Neural cell (in vitro differentiated cells): Measurements from ENCODE around the gene IGF2R. TPM values are rescaled to one million over a fixed set of nuclear protein-coding genes. Genes with fewer than 3 reads are reported as not detected.

Experiments
- H2AFZ ChIP-seq: fragments of 200-600, 300-800 bp; sonication (generic), shearing (Covaris generic); 2 replicates; pipeline ENCODE4 v1.6.0; 2014; ENCODE audit warnings: low read depth, mild to moderate bottlenecking, antibody characterized with exemption, low read length, moderate library complexity
- H3F3A ChIP-seq: fragments of 200-600 bp; shearing (Covaris generic); 2 replicates; pipeline ENCODE4 v1.6.1; 2016; ENCODE audit warnings: mild to moderate bottlenecking, moderate library complexity, mixed read lengths, antibody characterized with exemption, low read length; ENCODE audit not compliant: insufficient read depth, poor library complexity, severe bottlenecking
- H3K27ac ChIP-seq: fragments of 200-600, 300-800 bp; sonication (generic), shearing (Covaris generic); 2 replicates; pipeline ENCODE4 v1.5.1; 2014; ENCODE audit warnings: mild to moderate bottlenecking, low read length, moderate library complexity
- H3K27me3 ChIP-seq: fragments of 300-800, 200-600 bp; sonication (generic), shearing (Covaris generic); 2 replicates; pipeline ENCODE4 v1.6.0; 2014; ENCODE audit warnings: mild to moderate bottlenecking, low read depth, low read length, moderate library complexity; ENCODE audit not compliant: insufficient read depth
- H3K36me3 ChIP-seq: fragments of 300-800, 200-600 bp; sonication (generic), shearing (Covaris generic); 2 replicates; pipeline ENCODE4 v1.5.1; 2014; ENCODE audit warnings: mild to moderate bottlenecking, antibody characterized with exemption, low read length, moderate library complexity; ENCODE audit not compliant: insufficient read depth
- H3K4me2 ChIP-seq: fragments of 300-800, 200-600 bp; sonication (generic), shearing (Covaris generic); 2 replicates; pipeline ENCODE4 v1.6.0; 2014; ENCODE audit warnings: mild to moderate bottlenecking, low read length
- H3K4me3 ChIP-seq: fragments of 300-800, 200-600 bp; sonication (generic), shearing (Covaris generic); 2 replicates; pipeline ENCODE4 v1.5.1; 2014; ENCODE audit warnings: mild to moderate bottlenecking, low read length, moderate library complexity
- H3K79me2 ChIP-seq: fragments of 200-600 bp; shearing (Covaris generic); replicated peaks from 2 replicates; pipeline ENCODE4 v1.6.0; 2014; ENCODE audit warnings: mild to moderate bottlenecking, low read length, moderate library complexity; ENCODE audit not compliant: insufficient read depth
- H3K9ac ChIP-seq: fragments of 300-800, 200-600 bp; sonication (generic), shearing (Covaris generic); 2 replicates; pipeline ENCODE4 v1.6.1; 2016; ENCODE audit warnings: mild to moderate bottlenecking, low read length, mixed read lengths
- H3K9me2 ChIP-seq: fragments of 200-600 bp; shearing (Covaris generic); 2 replicates; pipeline ENCODE4 v1.6.1; 2016; ENCODE audit warnings: mild to moderate bottlenecking, low read length, mixed read lengths; ENCODE audit not compliant: insufficient read depth
- H3K9me3 ChIP-seq: fragments of 200-600, 300-800 bp; sonication (generic), shearing (Covaris generic); 2 replicates; pipeline ENCODE4 v1.6.1; 2016; ENCODE audit warnings: mild to moderate bottlenecking, mixed run types, low read length, moderate library complexity, mixed read lengths
- H4K20me1 ChIP-seq: fragments of 200-600 bp; shearing (Covaris generic); 2 replicates; pipeline ENCODE4 v1.6.1; 2016; ENCODE audit warnings: mild to moderate bottlenecking, mixed run types; ENCODE audit not compliant: insufficient read depth
- CTCF ChIP-seq: fragments of 450-650 bp; IDR thresholded peaks from 2 replicates; pipeline ENCODE4 v1.5.1; 2014; ENCODE audit warnings: antibody characterized with exemption, mild to moderate bottlenecking, moderate library complexity; ENCODE audit not compliant: poor library complexity, severe bottlenecking
- EP300 ChIP-seq: fragments of 450-650 bp; conservative IDR thresholded peaks from 2 replicates; pipeline ENCODE4 v1.6.1; 2014; ENCODE audit warnings: antibody characterized with exemption, mild to moderate bottlenecking, moderate library complexity; ENCODE audit not compliant: poor library complexity, severe bottlenecking
- EZH2 ChIP-seq: fragments of 200-600, 300-800 bp; shearing (Covaris generic), sonication (generic); IDR thresholded peaks from 2 replicates; pipeline ENCODE4 v1.6.1; 2014; ENCODE audit warnings: antibody characterized with exemption, low read length, borderline replicate concordance, mild to moderate bottlenecking; ENCODE audit not compliant: insufficient read depth, poor library complexity, severe bottlenecking
- MXI1 ChIP-seq: fragments of 450-650 bp; conservative IDR thresholded peaks from 2 replicates; pipeline ENCODE4 v1.6.1; 2014; ENCODE audit warnings: antibody characterized with exemption, mild to moderate bottlenecking; ENCODE audit not compliant: poor library complexity, severe bottlenecking
- POLR2AphosphoS5 ChIP-seq: IDR thresholded peaks from 2 replicates; pipeline ENCODE4 v1.6.1; 2012
- RAD21 ChIP-seq: fragments of 450-650 bp; conservative IDR thresholded peaks from 2 replicates; pipeline ENCODE4 v1.6.1; 2014; ENCODE audit warnings: antibody characterized with exemption, mild to moderate bottlenecking, moderate library complexity
- REST ChIP-seq: IDR thresholded peaks from 2 replicates; pipeline ENCODE4 v1.6.1; 2012; ENCODE audit warnings: borderline replicate concordance
- SMC3 ChIP-seq: fragments of 450-650 bp; conservative IDR thresholded peaks from 2 replicates; pipeline ENCODE4 v1.6.1; 2014; ENCODE audit warnings: antibody characterized with exemption, mild to moderate bottlenecking, moderate library complexity; ENCODE audit not compliant: poor library complexity
- TAF1 ChIP-seq: IDR thresholded peaks from 2 replicates; pipeline ENCODE4 v1.6.1; 2012; ENCODE audit warnings: low read depth
- polyA plus RNA-seq: library from polyadenylated mRNA; depleted of rRNA; stranded (reverse); fragments of >200 nt; gene quantifications from 2 replicates; pipeline ENCODE4 v1.2.3, GENCODE V29; 2014

Gene IGF2R
- polyA plus RNA-seq, 1 donor from 2014 or later, result 15.0 TPM

GRCh38 chr6:160103825-160104100 is 134.9 kb downstream of the IGF2R start:
- Histone ChIP-seq H2AFZ (no peak overlapping the region), H3K4me2 (no peak overlapping the region), H3K9ac (no peak overlapping the region), H3K79me2 (no peaks in the 10 kb centered on the region), H3K9me3 (no peaks in the 10 kb centered on the region), H3F3A (no peaks in the 10 kb centered on the region), H4K20me1 (no peaks in the 10 kb centered on the region), H3K36me3 (no peaks in the 10 kb centered on the region), H3K4me3 (no peak overlapping the region), H3K9me2 (no peaks in the 10 kb centered on the region), H3K27ac (no peak overlapping the region), H3K27me3 (no peaks in the 10 kb centered on the region)
- TF ChIP-seq EZH2 (no peak), RAD21 (no peak), TAF1 (no peak), SMC3 (no peak)

GRCh38 chr6:160104821-160105517 is 136.1 kb downstream of the IGF2R start:
- Histone ChIP-seq H3K27me3 (no peaks in the 10 kb centered on the region), H3K9me3 (no peaks in the 10 kb centered on the region), H3K4me3 (no peak overlapping the region), H3K27ac (no peak overlapping the region), H3K4me2 (no peak overlapping the region), H4K20me1 (no peaks in the 10 kb centered on the region), H3K9me2 (no peaks in the 10 kb centered on the region), H3K79me2 (no peaks in the 10 kb centered on the region), H3F3A (no peaks in the 10 kb centered on the region), H3K9ac (no peak overlapping the region), H3K36me3 (no peaks in the 10 kb centered on the region), H2AFZ (no peak overlapping the region)
- TF ChIP-seq MXI1, result no peak

- no peak overlapping the region for H3K4me2 ChIP-seq
- no peaks in the 10 kb centered on the region for H3K9me3 ChIP-seq
- H3K27ac ChIP-seq, result no peak overlapping the region
- no peak overlapping the region for H3K4me3 ChIP-seq
- no peak for TF ChIP-seq MXI1
- no peak for TF ChIP-seq SMC3
- no peak for TF ChIP-seq RAD21
- H3K79me2 ChIP-seq, result no peaks in the 10 kb centered on the region
- no peaks in the 10 kb centered on the region for H3K27me3 ChIP-seq
- no peak overlapping the region for H3K9ac ChIP-seq
- no peaks in the 10 kb centered on the region for H3K9me2 ChIP-seq
- no peaks in the 10 kb centered on the region for H4K20me1 ChIP-seq
- H2AFZ ChIP-seq, result no peak overlapping the region
- H3K36me3 ChIP-seq, result no peaks in the 10 kb centered on the region
- H3F3A ChIP-seq, result no peaks in the 10 kb centered on the region
Observed at GRCh38 chr6:160106010-160106409, 137.1 kb downstream of the IGF2R start.

- no peaks in the 10 kb centered on the region for H3K36me3 ChIP-seq
Observed at GRCh38 chr6:160106701-160107100, 137.8 kb downstream of the IGF2R start.

More at GRCh38 chr6:160106701-160107100, 137.8 kb downstream of the IGF2R start:
- H3F3A ChIP-seq, result no peaks in the 10 kb centered on the region
- no peaks in the 10 kb centered on the region for H3K9me2 ChIP-seq
- no peaks in the 10 kb centered on the region for H3K9me3 ChIP-seq
- H2AFZ ChIP-seq, result no peak overlapping the region
- H3K27me3 ChIP-seq, result no peaks in the 10 kb centered on the region
- no peak overlapping the region for H3K4me2 ChIP-seq
- no peak for TF ChIP-seq CTCF
- no peak for TF ChIP-seq TAF1
- TF ChIP-seq SMC3, result no peak
- TF ChIP-seq REST, result no peak
- no peak for TF ChIP-seq EZH2
- TF ChIP-seq EP300, result no peak
- TF ChIP-seq MXI1, result no peak
- TF ChIP-seq RAD21, result no peak
- no peak for TF ChIP-seq POLR2AphosphoS5
- H3K79me2 ChIP-seq, result no peaks in the 10 kb centered on the region
- no peak overlapping the region for H3K4me3 ChIP-seq
- no peak overlapping the region for H3K9ac ChIP-seq
- H3K27ac ChIP-seq, result no peak overlapping the region
- H4K20me1 ChIP-seq, result no peaks in the 10 kb centered on the region
